ENCODE measurements around the gene SGSM1. TPM values are rescaled to one million over a fixed set of nuclear protein-coding genes. Genes with fewer than 3 reads are reported as not detected.
A peak's percentile ranks its signal among the peaks of the same experiment; 100 is the strongest.
"Not testable (repeated sequence)": the region's sequence is repeated elsewhere in the genome, so short reads cannot be mapped to it uniquely, and the experiment has no call there.

SGSM1 gene
- total RNA-seq, 2 donors from 2014 or later = 0.19 to 0.20 TPM

DNA sequence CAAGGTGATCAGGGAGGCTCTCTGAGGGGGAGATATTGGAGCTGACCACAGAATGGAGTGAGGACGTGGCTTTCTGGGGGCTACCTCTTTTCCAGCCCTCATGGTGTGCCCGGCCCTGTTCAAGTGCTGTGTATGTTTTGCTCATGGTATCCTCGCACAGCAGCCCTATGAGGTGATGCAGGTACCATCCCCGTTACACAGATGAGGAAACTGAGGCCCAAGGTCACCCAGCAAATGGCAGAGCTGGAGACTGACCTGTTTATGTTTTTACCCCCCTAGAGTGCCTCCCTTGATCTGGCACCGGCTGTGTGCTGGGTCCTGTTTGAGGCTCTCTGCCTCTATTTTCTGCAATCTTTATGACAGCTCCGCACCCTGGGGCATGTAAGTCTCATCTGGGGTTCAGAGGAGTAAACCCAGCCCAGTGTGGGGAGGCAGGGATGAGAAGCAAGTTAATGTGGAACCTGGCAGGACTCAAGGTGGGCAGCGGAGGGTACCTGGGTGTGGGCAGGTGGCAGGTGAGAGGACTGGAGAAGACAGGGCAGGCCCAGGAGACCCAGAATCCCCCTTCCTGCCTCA lies 20.8 kb downstream of the SGSM1 start:
- no peaks in the 10 kb centered on the region for H3K36me3 Mint-ChIP-seq
- DNase-seq (ENCODE audit: low spot score in 2 of 2) (no peak), ATAC-seq (no peak)
- H3K9me3 Mint-ChIP-seq = no peaks in the 10 kb centered on the region
- peak overlapping the region in 1 of 2 donors; percentile 73 for H3K27ac Mint-ChIP-seq

DNA sequence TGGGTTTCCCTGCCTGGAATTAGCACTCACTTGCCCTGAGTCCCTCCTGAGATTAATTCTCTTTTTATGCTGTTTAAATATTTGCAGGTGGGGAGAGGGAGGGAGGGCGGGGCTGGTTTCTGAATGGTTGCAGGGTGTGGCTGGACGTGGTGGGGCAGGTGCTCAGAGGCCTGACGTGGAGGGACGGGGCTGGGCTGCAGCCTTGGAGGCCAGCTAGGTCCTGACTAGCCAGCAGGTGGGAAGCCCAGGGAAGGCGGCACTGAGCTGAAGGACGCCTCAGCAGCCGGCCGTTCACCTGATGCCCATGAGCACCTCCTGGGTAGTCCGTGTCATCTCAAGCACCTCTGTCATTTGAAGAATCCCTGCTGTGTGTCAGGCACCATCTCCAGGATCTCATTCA lies 21.3 kb downstream of the SGSM1 start:
- H3K9me3 Mint-ChIP-seq = no peaks in the 10 kb centered on the region
- ATAC-seq (no peak), DNase-seq (ENCODE audit: low spot score in 2 of 2) (no peak)
- H3K36me3 Mint-ChIP-seq = no peaks in the 10 kb centered on the region
- H3K27ac Mint-ChIP-seq = no peak overlapping the region

DNA sequence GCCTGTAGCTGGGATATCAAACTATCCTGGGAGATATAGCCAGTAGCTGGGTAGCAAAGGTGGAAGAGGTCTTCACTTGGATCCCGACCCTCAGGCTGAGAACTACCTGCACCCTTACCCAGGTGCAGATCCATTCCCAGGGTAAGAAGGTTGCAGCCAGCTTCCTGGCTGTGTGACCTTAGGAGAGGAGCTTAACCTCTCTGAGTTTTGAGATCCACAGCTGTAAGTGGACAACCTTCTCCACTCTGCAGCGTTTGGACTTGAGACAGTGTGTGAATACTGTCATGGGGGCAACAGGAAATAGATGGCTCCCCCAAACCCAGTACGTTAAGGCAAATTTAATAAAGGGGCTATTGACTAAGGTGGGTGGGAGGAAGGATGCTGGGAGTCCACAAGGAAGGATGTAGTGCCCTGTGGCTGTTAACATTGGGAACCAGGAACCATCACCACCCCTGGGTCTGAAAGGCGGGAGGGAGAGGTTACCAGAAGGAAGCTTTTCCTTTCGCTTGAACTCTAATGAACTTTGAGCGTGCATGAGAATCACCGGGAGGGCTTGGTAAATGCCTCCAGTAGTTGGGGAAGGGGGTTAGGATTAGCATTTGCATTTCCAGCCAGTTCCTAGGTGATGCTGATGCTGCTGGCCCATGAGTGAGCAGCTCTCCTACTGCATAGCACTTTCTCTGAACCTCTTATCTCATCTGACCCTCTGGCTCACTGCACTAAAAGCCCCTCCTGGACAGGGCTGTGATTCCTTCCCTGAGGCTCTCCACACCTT lies 24.4 kb downstream of the SGSM1 start:
- no peaks in the 10 kb centered on the region for H3K36me3 Mint-ChIP-seq
- no peak for ATAC-seq

DNA sequence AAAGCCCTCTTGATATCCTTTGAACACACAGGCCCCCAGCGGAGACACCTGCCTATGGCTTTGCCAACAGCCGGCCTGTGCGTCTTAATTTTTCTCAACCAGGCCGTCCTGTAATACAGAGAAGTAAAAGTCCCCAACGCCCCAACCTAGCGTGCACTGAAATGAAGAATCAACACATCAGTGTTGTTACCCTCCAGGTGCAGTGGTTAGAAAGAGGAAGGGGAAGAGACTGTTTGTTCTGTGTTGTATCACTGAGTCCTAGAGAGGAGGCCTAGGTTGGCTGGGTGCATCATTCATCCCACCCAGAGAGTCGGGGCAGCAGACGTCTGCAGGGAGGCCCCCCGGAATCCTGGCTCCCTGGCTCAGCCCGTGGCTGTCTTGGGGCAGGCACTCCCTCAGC lies 25.7 kb downstream of the SGSM1 start:
- Mint-ChIP-seq H3K27ac (no peak overlapping the region), H3K36me3 (no peaks in the 10 kb centered on the region), H3K9me3 (no peaks in the 10 kb centered on the region)
- DNase-seq (ENCODE audit: low spot score in 2 of 2) = no peak
- ATAC-seq = no peak

More for the DNA sequence above, 24.4 kb downstream of the SGSM1 start:
- DNase-seq (ENCODE audit: low spot score in 2 of 2) = no peak
- Mint-ChIP-seq H3K9me3 (no peaks in the 10 kb centered on the region), H3K27ac (no peak overlapping the region)

DNA sequence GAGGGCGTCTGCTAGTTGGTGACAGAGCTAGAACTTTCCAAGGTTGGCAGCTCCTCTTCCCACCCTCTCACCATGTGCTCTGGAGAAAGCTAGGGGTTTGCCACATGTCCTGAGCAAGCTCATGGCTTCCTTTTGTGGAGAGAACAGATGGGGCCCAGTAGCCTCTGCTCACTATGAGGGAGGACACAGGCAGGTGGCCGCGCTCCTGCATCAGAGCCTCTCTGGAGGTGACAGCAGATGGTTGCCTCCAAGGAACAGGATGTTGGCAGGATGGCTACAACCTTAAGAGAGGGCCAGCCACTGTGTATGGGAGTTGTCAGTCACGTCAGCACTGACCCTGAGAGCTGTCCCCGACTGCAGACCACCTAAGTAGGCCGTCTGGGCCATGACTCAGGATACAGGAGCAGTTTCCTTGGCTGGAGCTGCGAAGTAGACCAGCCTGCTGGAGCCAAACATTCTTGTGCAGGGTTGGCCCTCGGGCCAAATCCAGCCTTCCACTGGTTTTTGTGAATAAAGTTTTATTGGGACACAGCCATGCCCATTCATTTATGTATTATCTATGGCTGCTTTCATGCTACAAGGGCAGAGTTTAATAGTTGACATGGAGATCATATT lies 28.0 kb downstream of the SGSM1 start:
- ATAC-seq (no peak), DNase-seq (ENCODE audit: low spot score in 2 of 2) (no peak)
- H3K9me3 Mint-ChIP-seq = no peaks in the 10 kb centered on the region
- H3K27ac Mint-ChIP-seq = no peak overlapping the region
- no peaks in the 10 kb centered on the region for H3K36me3 Mint-ChIP-seq

- no peak for DNase-seq (ENCODE audit: low spot score in 2 of 2)
- Mint-ChIP-seq H3K9me3 (no peaks in the 10 kb centered on the region), H3K27ac (peak overlapping the region in 1 of 2 donors; percentile 86), H3K36me3 (no peaks in the 10 kb centered on the region)
- ATAC-seq = no peak
Observed at GRCh38 chr22:24834845-24835570, 29.0 kb downstream of the SGSM1 start.

GRCh38 chr22:24836282-24836681 lies 30.3 kb downstream of the SGSM1 start:
- ATAC-seq (peak; percentile 50 to 74), DNase-seq (ENCODE audit: low spot score in 2 of 2) (no peak)
- no peak overlapping the region for H3K27ac Mint-ChIP-seq
- no peaks in the 10 kb centered on the region for H3K9me3 Mint-ChIP-seq
- H3K36me3 Mint-ChIP-seq = no peaks in the 10 kb centered on the region

DNA sequence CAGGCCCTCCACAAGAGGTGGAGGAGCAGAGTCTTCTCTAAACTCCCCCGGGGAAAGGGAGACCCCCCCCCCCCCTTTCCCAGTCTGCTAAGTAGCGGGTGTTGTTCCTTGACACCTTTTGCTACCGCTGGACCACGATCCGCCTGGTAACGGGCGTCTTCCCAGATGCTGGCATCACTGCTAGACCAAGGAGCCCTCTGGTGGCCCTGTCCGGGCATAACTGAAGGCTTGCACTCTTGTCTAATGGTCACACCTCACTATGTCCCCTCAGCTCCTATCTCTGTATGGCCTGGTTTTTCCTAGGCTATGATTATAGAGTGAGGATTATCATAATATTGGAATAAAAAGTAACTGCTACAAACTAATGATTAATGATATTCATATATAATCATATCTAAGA lies 31.5 kb downstream of the SGSM1 start:
- not testable (repeated sequence) for H3K27ac Mint-ChIP-seq; H3K36me3 Mint-ChIP-seq; ATAC-seq; H3K9me3 Mint-ChIP-seq; DNase-seq (ENCODE audit: low spot score in 2 of 2)

GRCh38 chr22:24841261-24841660 lies 35.2 kb downstream of the SGSM1 start:
- H3K27ac Mint-ChIP-seq = no peak overlapping the region
- H3K36me3 Mint-ChIP-seq = no peaks in the 10 kb centered on the region
- ATAC-seq (no peak), DNase-seq (ENCODE audit: low spot score in 2 of 2) (no peak)
- H3K9me3 Mint-ChIP-seq = no peaks in the 10 kb centered on the region

GRCh38 chr22:24843048-24843447 lies 37.0 kb downstream of the SGSM1 start:
- no peak for ATAC-seq
- Mint-ChIP-seq H3K9me3 (no peaks in the 10 kb centered on the region), H3K27ac (no peak overlapping the region), H3K36me3 (no peaks in the 10 kb centered on the region)
- no peak for DNase-seq (ENCODE audit: low spot score in 2 of 2)

- Mint-ChIP-seq H3K9me3 (no peaks in the 10 kb centered on the region), H3K36me3 (no peaks in the 10 kb centered on the region), H3K27ac (peak overlapping the region in 1 of 2 donors; percentile 36)
- DNase-seq (ENCODE audit: low spot score in 2 of 2) = no peak
- ATAC-seq = peak in 1 of 2 donors; percentile 67
Observed at GRCh38 chr22:24845041-24845898, 39.3 kb downstream of the SGSM1 start.

DNA sequence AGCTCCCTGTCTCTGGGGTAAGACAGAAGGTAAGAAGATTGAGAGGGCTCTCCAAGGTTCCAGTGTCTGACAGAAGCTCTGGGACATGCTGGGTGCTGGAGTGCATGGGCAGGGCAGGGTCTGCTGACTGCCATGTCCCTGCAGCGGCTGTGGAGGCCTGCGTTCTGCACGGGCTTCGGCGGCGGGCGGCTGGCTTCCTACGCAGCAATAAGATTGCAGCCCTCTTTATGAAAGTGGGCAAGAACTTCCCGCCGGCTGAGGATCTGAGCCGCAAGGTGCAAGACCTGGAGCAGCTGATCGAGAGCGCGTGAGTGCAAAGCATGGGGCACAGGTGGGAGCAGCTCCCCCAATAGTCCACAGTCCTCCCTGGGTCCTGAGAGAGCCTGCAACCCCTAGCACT lies 41.5 kb downstream of the SGSM1 start:
- no peak for ATAC-seq
- no peaks in the 10 kb centered on the region for H3K9me3 Mint-ChIP-seq
- H3K27ac Mint-ChIP-seq = no peak overlapping the region
- DNase-seq (ENCODE audit: low spot score in 2 of 2) = no peak
- H3K36me3 Mint-ChIP-seq = no peaks in the 10 kb centered on the region

DNA sequence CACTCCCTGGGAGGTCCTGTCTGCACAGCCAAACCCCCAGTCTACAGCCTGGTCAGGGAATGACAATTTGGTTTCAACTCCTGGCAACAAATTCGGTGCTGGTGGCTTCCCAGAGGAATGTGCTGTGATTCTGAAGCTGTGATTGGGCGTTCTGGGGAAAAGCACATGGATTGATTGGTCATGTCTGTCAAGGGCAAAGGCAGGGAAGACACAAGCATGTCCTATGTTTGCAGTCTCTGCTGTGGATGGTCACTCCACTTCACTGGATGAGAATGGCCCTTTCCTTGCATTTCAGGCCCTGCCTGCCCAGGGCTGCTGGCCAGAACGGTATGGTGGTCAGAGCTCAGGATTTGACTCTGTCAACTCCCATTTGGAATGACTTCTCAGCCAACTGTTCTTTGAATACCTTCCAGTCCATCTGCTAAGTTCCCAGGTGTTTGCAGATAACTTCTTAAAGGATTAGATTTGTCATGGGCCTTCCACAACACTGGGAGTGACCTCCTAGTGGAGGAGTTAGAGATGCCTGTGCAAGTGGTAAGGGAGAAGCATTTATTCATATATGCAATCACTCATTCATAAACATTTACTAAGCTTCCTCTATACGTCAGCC lies 42.7 kb downstream of the SGSM1 start:
- DNase-seq (ENCODE audit: low spot score in 2 of 2) = no peak
- Mint-ChIP-seq H3K9me3 (no peaks in the 10 kb centered on the region), H3K27ac (no peak overlapping the region), H3K36me3 (no peaks in the 10 kb centered on the region)
- no peak for ATAC-seq

- Mint-ChIP-seq H3K9me3 (no peaks in the 10 kb centered on the region), H3K27ac (no peak overlapping the region), H3K36me3 (no peaks in the 10 kb centered on the region)
- ATAC-seq (no peak), DNase-seq (ENCODE audit: low spot score in 2 of 2) (no peak)
Observed at GRCh38 chr22:24855794-24856193, 49.8 kb downstream of the SGSM1 start.

- Mint-ChIP-seq H3K9me3 (no peaks in the 10 kb centered on the region), H3K27ac (no peak overlapping the region), H3K36me3 (no peaks in the 10 kb centered on the region)
- ATAC-seq (no peak), DNase-seq (ENCODE audit: low spot score in 2 of 2) (no peak)
Observed at GRCh38 chr22:24857576-24857975, 51.6 kb downstream of the SGSM1 start.

GRCh38 chr22:24859587-24859986 lies 53.6 kb downstream of the SGSM1 start:
- Mint-ChIP-seq H3K27ac (no peak overlapping the region), H3K9me3 (no peaks in the 10 kb centered on the region), H3K36me3 (no peaks in the 10 kb centered on the region)
- DNase-seq (ENCODE audit: low spot score in 2 of 2) (no peak), ATAC-seq (no peak)

Data from activated naive CD4-positive, alpha-beta T cell treated with anti-CD3 and anti-CD28 coated beads, Interleukin-2, amount 50 U/mL, for 72 hours (primary cell).